Fibroblast of villous mesenchyme (primary cell): ENCODE data around the gene AMOTL1. TPM values are rescaled to one million over a fixed set of nuclear protein-coding genes. Genes with fewer than 3 reads are reported as not detected.

Experiments
- DNase-seq: peaks from one replicate; pipeline ENCODE4 v3.0.0-alpha.2; 2010; ENCODE audit warnings: low read depth
- H3K4me3 ChIP-seq: 2 replicates; pipeline ENCODE4 v1.5.1; 2011; ENCODE audit warnings: low read depth, mild to moderate bottlenecking, low read length
- total RNA-seq: library from RNA; depleted of rRNA; stranded (reverse); fragments of >200 nt; gene quantifications from 2 replicates; pipeline ENCODE4 v1.2.3, GENCODE V29; 2012
- TF ChIP-seq, protein P1 (sequence below): IDR thresholded peaks from 2 replicates; pipeline ENCODE4 v1.5.1; 2012; ENCODE audit warnings: low read depth, mild to moderate bottlenecking, low read length; ENCODE audit not compliant: insufficient read depth

AMOTL1 gene
- total RNA-seq, 1 donor, result 25.9 TPM

DNA sequence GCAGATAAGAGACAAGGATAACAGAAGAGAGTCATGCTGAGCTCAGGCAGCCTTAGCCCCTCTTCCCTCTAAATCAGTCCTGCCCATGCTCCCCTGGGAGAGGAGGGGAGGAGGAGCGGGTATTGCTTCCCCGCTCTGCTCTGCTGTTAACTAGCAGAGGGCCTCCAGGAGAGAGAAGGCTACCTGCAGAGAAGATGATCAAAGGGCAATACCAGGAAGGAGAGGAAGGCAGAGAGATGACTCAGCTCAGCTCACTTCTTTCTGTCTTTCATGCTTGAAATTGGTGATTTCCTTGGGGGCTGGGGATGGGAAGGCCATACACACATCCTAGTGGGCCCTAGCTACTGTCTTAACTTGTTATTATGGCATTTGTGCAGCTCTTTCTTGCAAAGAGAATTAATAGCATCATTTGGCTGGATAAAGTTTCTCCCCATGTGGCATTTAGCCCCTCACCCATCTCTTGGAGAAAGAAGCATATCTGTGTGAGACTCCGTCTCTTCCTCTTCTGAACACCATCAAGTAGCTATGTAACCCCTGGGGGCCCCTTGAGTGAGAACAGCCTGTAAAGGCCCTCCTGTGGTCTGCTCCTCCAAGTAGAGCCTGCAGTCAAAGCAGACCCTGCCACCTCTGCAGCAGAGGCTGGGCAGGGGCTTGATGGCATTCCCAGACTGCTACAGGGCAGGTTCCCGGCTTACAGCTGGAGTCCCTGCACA lies 33.4 kb upstream of the AMOTL1 start:
- no peak overlapping the region for H3K4me3 ChIP-seq
- no peak for DNase-seq
- TF ChIP-seq, protein P1, sequence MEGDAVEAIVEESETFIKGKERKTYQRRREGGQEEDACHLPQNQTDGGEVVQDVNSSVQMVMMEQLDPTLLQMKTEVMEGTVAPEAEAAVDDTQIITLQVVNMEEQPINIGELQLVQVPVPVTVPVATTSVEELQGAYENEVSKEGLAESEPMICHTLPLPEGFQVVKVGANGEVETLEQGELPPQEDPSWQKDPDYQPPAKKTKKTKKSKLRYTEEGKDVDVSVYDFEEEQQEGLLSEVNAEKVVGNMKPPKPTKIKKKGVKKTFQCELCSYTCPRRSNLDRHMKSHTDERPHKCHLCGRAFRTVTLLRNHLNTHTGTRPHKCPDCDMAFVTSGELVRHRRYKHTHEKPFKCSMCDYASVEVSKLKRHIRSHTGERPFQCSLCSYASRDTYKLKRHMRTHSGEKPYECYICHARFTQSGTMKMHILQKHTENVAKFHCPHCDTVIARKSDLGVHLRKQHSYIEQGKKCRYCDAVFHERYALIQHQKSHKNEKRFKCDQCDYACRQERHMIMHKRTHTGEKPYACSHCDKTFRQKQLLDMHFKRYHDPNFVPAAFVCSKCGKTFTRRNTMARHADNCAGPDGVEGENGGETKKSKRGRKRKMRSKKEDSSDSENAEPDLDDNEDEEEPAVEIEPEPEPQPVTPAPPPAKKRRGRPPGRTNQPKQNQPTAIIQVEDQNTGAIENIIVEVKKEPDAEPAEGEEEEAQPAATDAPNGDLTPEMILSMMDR, result no peak

DNA sequence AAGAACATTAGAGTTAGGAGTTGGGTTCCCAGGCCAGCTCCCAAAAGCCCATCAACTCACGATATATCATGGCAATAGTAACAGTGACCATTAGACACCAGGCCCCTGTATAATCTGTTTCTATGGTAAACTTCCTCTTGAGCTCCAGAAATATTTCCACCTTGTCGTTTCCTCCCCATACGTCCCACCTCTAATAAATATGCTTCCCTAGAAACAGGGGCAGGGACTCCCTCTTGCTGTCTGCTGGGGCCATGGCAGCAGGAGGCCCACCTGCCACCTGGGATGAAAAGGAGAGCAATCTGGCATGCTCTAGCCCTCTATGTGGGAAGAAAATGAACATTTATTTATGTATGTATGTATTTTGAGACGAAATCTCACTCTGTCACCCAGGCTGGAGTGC lies 32.2 kb upstream of the AMOTL1 start:
- DNase-seq, result no peak
- TF ChIP-seq, protein P1, result no peak
- H3K4me3 ChIP-seq, result no peak overlapping the region

DNA sequence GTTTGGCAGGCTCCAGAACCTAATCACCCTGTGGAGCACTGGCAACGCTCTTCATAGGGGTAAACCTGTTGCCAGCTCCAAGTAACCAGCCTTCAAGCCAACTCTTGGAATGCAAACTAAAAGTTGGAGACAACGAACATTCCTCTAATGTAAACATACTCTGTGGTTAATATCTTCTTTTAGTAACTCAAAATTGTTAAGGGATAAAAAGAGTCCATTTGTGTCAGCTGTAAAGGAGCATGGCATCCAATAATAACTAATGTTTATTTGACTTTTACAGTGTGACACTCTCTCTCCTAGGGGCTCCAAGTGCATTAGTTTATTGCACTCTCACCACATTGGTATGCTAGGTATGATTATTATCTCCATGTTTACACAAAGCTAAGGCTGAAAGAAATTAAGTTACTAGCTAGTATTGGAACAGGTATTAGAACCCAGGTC lies 31.0 kb upstream of the AMOTL1 start:
- peak; percentile 76 for DNase-seq
- TF ChIP-seq, protein P1, result no peak
- H3K4me3 ChIP-seq, result no peak overlapping the region

DNA sequence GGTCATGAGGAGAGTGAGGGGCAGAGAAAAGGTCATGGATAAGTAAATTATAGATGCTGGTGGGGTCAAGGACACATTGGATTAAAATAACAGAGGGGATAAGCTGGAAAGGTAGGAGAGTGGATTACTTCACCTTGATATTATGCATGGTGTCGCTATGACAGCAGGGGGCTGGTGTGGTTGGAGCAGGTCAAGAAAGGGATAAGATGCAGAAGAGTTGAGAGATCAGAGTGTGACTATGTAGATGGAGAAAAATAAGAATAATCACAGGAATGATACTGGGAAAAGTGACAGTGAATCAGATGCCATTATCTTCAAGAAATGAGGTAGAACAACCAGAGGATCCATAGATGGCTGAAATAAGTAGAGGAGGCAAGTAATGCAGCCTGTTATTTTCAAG lies 29.4 kb upstream of the AMOTL1 start:
- no peak overlapping the region for H3K4me3 ChIP-seq
- DNase-seq, result no peak
- TF ChIP-seq, protein P1, result no peak

DNA sequence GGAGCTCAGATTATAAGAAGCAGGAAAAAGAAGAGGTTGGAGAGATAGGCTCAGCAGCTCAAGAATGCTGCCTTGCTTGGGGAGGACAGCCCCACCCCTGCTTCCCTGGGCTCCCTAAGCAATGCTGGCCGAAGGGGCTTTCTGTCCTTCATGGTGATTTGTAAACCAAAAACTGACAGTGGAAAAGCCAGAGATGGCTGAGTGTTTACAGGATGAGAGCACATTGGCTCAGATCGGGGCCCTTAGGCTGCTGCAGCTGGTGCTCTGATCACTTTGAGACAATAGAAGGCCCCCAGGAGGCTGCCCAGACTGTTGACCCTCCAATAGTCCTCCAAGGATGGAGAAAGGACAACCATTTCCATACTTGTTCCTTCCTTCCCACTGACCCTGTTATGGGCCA lies 28.8 kb upstream of the AMOTL1 start:
- no peak overlapping the region for H3K4me3 ChIP-seq
- TF ChIP-seq, protein P1, result no peak
- DNase-seq, result no peak

DNA sequence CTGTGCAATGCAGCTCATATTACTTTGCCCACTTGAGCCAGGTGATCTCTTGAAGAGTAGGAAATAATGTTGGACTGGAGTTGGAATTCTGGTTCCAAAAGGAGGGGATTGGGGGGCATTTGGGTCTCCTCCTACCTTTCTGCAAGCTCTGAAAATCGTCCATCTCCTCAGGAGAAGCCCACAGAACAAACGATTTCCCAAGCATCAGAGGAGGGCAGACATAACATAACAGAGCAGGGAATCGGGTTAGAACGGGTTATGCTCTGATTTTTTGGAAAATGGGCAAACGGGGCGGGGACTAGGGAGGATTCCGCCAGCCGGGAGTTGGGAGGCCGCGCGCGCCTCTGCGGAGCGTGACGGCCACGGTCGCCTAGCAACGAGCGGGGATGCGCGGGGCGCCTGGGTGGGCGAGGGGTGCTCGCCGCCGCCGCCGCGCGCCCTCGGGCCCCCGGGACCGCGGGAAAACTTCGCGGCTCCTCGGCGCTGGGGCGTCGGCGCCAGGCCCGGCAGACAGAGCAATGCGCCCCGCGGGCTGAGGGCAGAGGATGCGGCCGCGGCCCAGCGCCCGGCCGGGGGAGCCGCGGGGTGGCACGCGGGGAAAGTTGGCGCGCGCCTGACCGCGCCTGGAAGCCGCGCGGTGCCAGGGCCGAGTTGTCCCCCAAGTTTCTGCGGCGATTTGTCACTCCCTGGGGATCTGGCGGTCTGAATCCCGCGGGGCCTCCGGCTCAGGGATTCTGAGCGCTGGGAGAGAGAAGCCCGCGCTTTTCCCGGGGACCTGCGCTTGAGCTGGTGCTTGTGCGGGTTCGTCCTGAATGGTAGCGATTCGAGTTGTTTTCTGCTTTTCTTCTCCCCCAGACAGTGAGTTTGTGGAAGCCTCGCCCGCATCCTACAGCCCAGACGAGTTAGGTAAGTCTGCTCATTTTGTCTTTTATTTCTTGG lies 27.8 kb upstream of the AMOTL1 start:
- peak overlapping the region; percentile 63 for H3K4me3 ChIP-seq
- no peak for DNase-seq
- TF ChIP-seq, protein P1, result no peak
